Tibial nerve (tissue), 4 donors: Measurements from ENCODE around the gene TPM1.

ENCODE experiments used
- CTCF ChIP-seq, 5 experiments: fragments of 200-600 bp in 3 of 5; fragments of 450-650 bp in 2 of 5; sonication (generic) in 3 of 5; IDR thresholded peaks; one replicate each; pipeline ENCODE4 v1.5.1; 2016 to 2019; ENCODE audit warnings: antibody characterized with exemption in 5 of 5, mild to moderate bottlenecking in 3 of 5, moderate library complexity in 2 of 5
- EP300 ChIP-seq, 2 donors: sonication (generic); formaldehyde crosslinking; IDR thresholded peaks; one replicate each; pipeline ENCODE4 v1.6.1; 2017; ENCODE audit warnings: antibody characterized with exemption in 2 of 2, mild to moderate bottlenecking in 1 of 2
- POLR2A ChIP-seq, 2 donors: fragments of 450-650 bp; IDR thresholded peaks; one replicate each; pipeline ENCODE4 v1.6.1; 2017; ENCODE audit warnings: antibody characterized with exemption in 2 of 2, mild to moderate bottlenecking in 2 of 2, moderate library complexity in 2 of 2

GRCh38 chr15:63072809-63073277 is 30.3 kb downstream of the TPM1 start:
- no peak for TF ChIP-seq CTCF (IDR thresholded peaks at IDR 0.05)
- no peak for TF ChIP-seq POLR2A (IDR thresholded peaks at IDR 0.05)
- TF ChIP-seq EP300 (IDR thresholded peaks at IDR 0.05): no peak
